GM12891 (cell line): ENCODE results near the gene SLC30A4.

Experiments used
- POLR2A ChIP-seq: IDR thresholded peaks from 2 replicates; pipeline ENCODE4 v1.6.1; 2011; ENCODE audit warnings: low read depth, low read length, control low read depth
- POLR2AphosphoS5 ChIP-seq: IDR thresholded peaks from 2 replicates; pipeline ENCODE4 v1.6.1; 2011; ENCODE audit warnings: low read depth, low read length, control low read depth
- TAF1 ChIP-seq: IDR thresholded peaks from 2 replicates; pipeline ENCODE4 v1.6.1; 2011; ENCODE audit warnings: low read depth, low read length, control low read depth

GRCh38 chr15:45476410-45476809 is 46.1 kb downstream of the SLC30A4 start:
- TF ChIP-seq POLR2AphosphoS5: no peak
- TF ChIP-seq TAF1: no peak
- TF ChIP-seq POLR2A: no peak
